A549 (cell line): Measurements from ENCODE around the gene INTS12.

ENCODE experiments used
- MAZ ChIP-seq: fragments of 150-350 bp; IDR thresholded peaks from 2 replicates; pipeline ENCODE4 v1.6.1; 2014; ENCODE audit warnings: antibody characterized with exemption, low read depth, low read length, borderline replicate concordance
- POLR2A ChIP-seq: IDR thresholded peaks from 2 replicates; pipeline ENCODE4 v1.6.1; 2012; ENCODE audit warnings: mild to moderate bottlenecking, low read length
- ZC3H11A ChIP-seq: fragments of 450-650 bp; IDR thresholded peaks from 2 replicates; pipeline ENCODE4 v1.6.1; 2014; ENCODE audit warnings: antibody characterized with exemption, mild to moderate bottlenecking
- ZFP36 ChIP-seq: fragments of 450-650 bp; IDR thresholded peaks from 2 replicates; pipeline ENCODE4 v1.6.1; 2014; ENCODE audit warnings: borderline replicate concordance; ENCODE audit not compliant: partially characterized antibody
- TF ChIP-seq, protein P1 (sequence below): fragments of >200 bp; sonication (Bioruptor Twin); formaldehyde crosslinking; IDR thresholded peaks from 3 replicates; pipeline ENCODE4 v1.5.1; 2016

DNA sequence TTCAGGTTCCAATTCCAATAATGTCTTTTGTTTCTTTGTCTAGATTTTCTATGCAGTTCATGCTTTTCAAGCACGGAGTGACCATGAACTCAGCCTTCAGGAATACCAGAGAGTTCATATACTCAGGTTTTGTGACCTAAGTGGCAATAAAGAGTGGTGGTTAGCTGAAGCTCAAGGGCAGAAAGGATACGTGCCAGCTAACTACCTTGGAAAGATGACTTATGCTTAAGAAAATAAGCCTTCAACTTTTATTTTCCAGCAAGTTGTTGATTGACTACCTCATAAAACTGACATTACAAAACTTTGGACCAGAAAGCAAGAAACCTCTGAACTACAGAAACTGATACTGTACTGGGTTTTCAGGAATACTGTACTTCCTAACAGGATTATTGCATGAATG is 30.8 kb downstream of the INTS12 start:
- no peak for TF ChIP-seq POLR2A
- no peak for TF ChIP-seq MAZ
- TF ChIP-seq ZFP36 = no peak
- TF ChIP-seq, protein P1, sequence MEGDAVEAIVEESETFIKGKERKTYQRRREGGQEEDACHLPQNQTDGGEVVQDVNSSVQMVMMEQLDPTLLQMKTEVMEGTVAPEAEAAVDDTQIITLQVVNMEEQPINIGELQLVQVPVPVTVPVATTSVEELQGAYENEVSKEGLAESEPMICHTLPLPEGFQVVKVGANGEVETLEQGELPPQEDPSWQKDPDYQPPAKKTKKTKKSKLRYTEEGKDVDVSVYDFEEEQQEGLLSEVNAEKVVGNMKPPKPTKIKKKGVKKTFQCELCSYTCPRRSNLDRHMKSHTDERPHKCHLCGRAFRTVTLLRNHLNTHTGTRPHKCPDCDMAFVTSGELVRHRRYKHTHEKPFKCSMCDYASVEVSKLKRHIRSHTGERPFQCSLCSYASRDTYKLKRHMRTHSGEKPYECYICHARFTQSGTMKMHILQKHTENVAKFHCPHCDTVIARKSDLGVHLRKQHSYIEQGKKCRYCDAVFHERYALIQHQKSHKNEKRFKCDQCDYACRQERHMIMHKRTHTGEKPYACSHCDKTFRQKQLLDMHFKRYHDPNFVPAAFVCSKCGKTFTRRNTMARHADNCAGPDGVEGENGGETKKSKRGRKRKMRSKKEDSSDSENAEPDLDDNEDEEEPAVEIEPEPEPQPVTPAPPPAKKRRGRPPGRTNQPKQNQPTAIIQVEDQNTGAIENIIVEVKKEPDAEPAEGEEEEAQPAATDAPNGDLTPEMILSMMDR = no peak
- no peak for TF ChIP-seq ZC3H11A
